Inflammatory macrophage treated with lipopolysaccharide for 4 hours (primary cell): Measurements from ENCODE around the gene HRK.
A peak's percentile ranks its signal among the peaks of the same experiment; 100 is the strongest.

Source experiments
- DNase-seq: peaks from one replicate; pipeline ENCODE4 v3.0.0-alpha.2; 2020

Gene HRK

DNA sequence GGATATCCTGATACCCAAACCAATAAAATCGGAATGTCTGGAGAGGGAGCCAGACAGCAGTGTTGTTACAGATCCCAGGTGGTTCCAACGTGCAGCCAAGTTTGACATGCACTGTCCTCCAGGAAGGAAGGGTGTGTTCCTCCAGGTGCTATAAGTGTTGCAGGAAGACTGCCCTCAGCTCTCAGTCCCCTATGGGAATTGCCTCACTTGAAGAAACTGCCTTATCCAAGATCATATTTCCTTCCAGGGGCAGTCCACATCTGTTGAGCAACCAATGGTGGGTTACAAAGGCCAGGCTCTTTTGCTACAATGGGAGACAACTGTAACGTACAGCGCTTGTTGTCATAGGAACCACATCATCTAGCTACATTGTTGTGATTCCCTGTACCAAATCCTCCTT, 16.2 kb upstream of the HRK start:
- no peak for DNase-seq

DNA sequence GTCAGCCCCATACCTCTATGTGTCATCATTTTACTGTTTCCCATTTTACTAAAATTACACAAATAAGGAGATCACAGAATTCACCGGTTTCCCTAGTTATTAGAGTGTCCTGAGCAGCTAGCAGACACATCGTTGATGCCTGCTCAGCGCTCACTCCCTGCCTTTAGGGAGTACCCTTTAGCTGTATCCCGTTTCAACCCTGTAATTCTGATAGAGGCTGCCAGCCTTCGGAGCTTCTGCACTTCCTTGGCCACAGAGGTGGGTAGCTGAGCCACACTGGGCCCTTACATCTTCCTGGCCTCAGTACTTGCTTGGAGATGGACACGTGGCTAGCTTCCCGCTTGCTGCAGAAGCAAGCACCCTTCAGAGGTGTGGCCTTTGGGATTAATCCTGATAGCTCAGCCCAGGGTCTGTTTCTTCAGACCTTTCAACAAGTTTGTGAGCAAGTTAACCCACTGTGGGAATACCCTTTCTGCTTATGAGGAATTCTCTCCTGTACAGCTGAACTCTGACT, 15.2 kb upstream of the HRK start:
- no peak for DNase-seq

DNA sequence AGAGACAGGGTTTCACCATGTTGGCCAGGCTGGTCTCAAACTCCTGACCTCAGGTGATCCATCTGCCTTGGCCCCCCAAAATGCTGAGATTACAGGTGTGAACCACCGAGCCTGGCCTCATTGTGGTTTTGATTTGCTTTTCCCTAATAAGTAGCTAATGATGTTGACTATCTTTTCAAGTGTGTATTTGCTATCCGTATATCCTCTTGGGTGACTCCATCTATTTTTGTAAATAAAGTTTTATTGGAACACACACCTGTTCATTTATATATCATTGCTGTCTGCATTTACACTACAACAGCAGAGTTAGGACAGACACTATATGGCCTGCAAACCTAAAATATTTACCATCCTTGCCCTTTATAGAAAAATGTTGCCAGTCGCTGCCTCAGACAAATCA, 13.7 kb upstream of the HRK start:
- no peak for DNase-seq

DNA sequence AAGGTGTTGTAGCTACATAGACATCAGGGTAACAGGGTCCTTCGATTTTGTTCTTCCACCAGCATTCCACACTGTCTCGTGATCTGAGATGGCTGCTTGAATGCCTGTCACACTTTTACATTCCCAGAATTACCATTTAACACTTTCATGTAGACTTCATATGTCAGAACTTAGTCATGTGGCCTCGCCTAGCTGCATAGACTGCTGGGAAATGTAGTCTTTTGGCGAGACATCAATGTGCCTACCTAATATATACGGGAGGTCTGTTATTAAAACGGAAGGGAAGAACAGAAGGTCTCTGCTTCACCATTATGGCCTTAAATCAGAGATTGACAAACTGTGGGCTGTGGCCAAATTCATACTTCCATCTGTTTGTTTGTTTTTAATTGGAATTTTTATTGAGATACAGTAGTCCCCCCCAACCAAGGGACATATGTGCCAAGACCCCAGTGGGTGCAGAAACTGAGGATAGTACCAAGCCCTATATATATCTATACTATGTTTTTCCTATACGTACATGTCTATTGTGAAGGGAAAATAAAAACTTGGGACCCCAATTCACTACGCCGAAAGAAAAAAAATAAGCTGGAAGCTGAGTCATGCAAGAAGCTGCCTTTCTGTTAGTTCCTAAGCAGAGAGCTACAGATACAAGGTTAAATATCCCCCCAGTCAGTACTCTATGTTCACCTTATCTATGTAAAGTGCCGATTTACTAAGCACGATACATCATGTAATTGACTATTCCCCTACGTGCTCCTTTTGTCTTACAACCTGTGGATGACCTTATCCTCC, 11.3 kb upstream of the HRK start:
- no peak for DNase-seq

DNA sequence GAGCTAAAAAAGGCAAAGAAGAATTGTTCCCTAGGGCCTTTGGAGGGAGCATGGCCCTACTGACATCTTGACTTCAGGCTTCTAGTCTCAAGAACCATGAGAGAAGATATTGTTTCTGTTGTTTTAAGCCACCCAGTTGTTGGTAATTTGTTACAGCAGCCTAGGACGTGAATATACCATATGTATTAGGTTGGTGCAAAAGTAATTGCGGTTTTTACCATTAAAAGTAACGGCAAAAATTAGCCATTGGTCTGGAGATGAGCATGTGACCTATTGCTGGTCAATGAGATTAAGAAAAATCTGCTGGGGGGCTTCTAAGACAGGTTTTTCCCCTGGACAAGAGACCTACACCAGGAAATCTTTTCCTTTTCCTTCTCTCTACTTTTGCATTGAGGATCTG, 9.8 kb upstream of the HRK start:
- DNase-seq, result no peak

DNA sequence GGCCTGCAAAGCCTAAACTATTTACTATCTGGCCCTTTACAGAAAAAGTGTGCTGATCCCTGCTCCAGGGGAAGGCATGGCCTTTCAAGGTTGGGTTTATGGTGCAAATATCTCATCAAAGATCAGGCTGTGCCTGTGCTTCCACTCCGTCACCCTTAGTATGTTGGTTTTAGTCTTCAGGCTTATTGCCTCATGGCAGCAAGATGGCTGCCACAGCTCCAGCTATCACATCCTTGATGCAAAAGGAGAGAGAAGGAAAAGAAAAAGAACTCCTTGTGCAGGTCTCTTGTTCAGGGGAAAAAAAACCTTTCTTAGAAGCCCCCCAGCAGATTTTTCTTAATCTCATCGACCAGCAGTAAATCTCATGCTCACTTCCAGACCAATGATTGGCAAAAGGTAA, 9.1 kb upstream of the HRK start:
- no peak for DNase-seq

DNA sequence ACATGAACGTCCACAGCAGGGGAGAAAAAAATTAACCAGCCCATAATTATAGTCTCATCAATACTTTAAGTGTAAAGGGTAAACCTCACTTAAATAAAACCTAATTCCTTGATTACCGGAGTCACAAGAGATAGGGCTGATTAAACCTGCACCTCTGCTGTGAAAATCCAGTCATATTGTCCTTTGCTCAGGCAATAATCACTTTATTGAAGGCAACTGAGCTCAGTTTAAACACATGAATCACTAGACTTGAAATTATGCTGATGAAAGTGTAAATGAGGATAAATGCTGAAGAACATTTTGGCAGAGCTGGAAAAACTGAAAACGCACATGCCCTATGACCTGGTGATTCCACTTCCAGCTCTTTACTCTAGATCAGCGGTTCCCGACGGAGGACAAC, 6.7 kb upstream of the HRK start:
- no peak for DNase-seq

DNA sequence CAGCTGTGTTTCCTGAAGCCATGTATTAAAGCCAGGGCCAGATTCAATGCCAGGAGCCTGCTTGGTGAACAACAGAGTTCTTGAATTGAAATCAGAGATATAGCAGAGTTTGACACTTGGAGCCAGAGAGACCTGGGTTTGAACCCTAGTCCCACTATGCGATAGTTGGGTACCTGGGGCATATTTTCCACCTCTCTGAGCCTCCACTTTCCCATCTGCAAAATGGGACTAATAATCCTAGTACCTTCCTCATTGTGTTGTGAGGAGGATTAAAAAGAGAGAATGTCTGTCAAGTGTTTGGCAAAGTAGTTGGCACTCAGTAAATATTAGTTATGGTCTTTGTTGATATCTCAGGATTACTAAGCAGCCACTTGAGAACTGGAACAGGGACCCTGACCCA, 6.0 kb upstream of the HRK start:
- no peak for DNase-seq

DNA sequence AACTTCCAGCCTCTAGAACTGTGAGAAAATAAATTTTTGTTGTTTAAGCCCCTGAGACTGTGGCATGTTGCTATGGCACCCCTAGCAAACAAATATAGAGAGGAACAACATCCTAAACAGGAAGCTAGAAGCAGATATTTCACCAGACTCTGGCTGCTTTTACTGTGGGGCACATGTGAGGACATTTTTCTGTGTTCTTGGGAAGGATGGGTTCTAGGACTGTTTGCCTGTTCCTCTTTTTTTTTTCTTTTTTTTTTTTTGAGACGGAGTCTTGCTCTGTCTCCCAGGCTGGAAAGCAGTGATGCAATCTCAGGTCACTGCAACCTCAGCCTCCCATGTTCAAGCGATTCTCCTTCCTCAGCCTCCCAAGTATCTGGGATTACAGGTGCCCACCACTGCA, 4.2 kb upstream of the HRK start:
- peak; percentile 79 for DNase-seq

DNA sequence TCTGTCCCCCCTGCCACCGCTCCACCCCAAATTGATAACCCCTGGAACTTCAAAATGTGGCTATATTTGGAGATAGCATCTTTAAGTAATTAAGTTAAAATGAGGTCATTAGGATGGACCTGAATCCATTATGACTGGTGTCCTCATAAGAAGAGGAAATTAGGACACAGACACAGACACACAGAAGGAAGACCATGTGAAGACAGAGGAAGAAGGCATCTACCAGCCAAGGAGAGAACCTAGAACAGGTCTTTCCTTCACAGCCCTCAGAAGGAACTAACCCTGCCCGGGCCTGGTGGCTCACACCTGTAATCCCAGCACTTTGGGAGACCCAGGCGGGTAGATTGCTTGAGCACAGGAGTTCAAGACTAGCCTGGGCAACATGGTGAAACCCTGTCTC, 3.6 kb upstream of the HRK start:
- DNase-seq, result peak; percentile 51

DNA sequence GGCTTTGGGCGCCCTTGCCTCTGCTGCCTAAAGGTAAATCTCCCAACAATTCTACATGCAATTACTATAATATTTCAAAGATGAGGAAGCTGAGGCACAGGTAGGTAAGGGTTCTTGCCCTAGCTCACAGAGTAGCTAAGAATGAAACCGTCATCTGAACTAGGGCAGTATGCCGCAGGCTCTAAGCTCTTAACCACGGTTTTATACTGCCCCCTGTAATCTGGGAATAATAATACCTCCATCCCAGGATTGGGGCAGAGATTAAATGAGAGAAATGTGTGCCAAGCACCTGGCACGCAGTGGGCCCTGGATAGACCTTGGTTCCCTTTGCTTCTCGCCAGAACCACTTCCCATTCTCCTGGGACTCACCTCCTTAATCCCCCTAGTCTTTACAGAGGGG, 1.5 kb upstream of the HRK start:
- DNase-seq, result no peak

DNA sequence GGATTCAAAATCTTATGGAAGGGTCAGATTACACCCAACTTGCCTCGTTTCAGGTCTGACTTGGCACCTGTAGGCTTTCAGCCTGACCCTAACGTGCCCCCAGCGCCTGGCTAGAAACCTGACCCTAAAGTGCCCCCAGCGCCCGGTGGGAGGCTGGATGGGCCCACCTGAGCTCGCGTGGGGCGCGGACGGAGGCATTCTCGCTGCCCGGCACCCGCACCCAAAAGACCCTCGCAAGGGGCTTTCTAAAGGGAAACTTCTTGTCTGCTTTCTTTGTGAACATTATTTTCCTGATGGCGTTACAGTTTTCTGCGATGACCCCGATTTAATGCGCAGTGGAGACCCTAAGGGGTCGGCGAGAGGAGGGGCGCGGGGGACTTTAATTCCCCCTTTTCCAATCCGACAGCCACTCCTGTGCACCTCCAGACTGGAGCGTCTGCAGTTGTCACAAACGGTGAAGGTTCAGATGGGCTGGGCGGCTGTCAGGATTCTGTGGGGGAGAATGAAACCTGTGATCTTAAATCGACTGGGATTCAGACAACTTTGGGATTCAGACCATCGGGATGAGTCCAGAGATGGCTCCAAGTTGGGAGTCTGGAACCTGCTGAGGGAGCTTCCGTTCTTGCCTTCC, 751 bp upstream of the HRK start:
- no peak for DNase-seq

DNA sequence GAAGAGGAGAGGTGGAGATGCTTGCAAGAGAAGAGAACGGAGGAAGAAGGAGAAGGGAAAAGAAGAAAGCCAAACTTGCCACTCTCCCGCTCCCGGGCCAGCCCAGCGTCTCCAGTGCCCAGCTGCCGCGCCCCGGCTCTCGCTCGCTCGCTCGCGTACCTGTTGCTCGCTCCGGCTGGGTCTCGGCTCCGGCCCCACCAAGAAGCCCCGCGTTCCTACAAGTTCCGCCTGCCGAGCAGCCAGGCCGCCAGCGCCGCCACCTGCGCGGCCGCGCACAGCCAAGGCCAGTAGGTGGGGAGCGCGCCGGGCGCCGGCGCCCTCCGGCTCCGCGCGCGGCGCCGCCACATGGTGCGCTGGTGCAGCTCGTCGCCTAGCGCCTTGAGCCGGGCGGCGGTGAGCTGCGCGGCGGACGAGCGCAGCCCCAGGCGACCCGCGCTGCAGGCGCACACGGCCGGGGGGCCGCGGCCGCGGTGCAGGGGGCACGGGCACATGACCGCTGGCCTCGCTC, 370 bp downstream of the HRK start:
- DNase-seq, result peak; percentile 23

DNA sequence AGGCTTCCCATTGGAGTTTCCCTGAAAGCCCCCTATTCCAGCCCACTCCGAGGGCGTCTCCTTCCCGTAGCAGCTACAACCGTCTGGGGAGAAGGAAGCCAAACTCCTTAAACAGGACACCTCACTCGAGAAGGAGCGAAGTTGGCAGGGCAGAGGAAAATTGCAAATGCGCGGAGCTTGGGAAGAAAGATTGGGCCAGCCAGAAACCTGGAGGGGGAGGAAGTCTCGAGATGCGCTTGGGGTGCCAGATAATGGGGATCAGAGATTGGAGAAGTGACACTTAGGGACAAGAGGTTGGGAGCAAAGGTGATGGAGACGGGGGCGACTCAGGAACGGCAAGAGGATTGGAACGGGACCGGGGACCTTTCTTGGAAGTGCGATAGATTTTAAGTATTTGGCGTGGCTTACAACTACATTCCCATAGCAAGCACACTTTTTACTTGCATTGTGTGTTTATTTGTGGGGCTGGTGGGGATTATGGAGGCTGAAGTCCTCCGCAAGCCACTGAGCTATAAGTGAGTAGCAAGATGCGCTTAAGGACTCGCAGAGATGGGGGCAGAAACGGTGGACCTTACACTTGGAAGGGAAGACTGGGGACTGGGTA, 926 bp downstream of the HRK start:
- DNase-seq, result no peak

DNA sequence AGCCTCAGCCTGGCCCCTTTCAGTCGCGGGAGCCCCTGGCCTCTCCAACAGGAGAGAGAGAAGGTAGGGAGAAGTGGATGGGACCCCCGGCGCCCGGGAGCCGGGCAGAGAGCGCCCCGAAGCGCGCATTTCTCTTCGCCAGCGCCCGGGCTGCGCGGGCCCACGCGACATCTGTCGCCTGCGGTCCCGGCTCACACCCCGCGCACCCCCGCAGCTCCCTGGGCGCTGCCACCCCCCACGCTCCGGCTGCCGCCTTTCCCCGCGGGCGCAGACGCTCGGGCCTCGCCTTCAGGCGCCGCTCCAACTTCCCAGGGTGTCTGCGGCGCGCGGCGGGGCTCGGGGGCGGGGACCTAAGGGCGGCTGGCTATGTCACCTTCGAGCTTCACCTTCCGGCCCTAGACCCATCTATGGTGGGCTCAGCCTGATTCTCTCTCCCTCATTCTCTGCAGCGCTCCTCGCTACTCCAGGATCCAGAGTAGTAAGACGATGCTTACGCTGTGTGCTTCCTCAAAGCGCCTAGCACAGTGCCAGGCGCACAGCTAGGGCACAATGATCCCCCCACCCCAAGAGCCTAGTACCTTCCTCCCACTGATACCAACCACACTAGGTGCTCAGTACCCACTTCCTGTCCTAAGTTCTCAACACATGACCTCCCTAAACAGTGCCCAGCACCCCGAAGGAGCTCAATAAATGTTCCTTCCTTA, 1.6 kb downstream of the HRK start:
- no peak for DNase-seq

DNA sequence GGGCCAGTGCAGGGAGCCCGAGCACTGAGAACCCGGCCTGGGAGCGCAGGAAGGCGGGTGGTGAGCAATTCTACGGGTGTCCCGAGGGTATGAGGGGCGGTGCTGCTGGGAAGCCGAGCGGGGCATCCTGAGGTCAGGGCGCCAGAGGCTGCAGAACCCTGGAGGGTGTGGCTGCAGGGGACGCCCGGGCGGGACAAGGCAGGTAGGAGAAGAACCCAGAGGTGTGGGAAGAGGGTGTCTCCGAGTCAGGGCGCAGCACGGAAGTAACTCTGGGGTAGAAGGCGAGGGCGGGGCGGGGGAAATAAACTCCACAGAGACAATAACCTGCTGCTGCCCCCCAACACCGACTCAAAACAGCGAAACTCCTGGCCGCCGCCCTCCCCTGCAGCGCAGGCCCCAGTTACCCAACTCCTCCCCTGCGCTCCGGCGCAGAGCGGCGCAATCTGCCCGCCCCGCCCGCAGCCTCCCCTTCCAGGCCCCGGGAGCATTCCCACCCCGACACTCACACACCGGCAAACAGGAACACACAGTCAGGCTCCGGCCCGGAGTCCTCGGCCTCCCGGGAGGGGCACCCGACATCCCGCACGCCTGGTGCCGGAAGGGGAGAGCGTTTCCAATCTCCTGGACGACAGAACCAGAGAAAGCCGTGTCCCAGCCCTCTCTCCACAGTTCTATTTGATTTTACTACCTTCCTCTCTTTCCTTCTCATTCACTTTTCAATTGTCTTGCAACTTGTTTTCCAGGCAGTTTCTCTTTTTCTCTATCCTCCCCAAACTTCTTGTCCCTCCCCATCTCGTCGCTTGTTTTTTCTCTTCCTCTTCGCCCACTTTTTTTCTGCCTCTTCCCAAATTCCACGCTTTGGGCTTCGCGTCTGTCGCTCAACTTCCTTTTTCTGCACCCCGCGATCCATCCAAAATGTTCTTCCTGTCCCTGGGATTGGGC, 2.4 kb downstream of the HRK start:
- DNase-seq, result peak; percentile 29

DNA sequence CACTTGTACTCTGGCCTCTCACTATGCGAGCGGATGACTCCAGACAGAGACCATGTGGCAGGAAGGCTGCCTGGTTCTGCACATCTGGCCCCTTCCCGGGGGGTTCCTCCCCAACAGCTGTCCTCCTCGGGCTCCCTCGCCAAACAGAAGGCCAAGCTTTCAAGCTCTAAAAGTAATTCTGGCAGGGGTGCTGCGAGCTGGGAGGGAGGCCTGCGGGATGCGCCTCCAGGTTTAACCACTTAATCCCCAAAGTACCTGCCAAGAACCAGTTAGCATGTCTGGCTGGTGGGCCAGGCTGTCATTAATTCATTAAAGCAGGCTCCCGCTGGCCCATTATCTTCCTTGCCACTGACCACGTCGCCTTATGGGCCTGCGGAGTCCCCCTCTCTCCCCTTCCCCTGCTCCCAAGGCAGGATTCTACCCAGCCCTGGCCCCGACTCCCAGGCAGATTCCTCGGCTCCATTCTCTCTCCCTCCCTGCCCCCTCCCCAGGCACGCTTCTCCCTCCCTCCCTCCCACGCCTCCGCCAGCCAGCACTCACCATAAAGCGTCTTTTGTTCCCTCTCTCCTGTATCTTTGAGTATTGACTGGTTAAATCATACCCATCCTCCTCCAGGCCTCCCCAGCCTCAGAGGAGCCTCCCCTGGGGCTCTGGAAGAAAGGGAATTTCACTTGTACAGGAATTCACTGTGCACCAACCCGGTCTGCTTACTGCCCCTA, 4.9 kb downstream of the HRK start:
- DNase-seq, result no peak

DNA sequence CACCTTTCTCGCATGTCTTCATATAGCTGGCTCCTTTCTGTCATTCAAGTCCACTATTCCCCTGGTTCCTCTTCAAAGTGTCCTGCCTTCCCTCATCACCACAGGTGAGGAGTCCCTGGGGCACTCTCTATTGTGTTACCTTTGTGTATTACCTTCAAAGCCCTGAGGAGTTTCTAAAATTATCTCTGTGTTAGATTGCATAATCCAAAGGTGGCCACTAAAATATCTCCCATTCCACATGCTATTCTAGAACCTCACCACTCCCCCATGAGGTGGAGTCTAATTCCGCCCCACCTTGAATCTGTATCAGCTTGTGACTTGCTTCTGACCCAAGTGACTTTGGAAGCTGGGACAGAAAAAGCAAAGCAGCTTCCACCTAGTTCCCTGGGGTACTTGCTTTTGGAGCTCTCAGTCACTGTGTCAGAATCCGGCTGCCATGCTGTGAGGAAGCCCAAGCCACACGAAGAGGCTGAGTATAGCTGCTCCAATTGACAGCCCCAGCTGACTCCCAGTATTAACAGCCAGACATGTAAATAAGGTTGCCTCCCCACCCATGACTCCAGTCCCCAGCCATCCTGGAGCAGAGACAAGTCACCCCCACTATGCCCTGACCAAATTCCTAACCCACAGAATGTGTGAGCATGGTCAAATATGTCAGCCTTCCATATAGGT, 6.8 kb downstream of the HRK start:
- DNase-seq, result no peak

DNA sequence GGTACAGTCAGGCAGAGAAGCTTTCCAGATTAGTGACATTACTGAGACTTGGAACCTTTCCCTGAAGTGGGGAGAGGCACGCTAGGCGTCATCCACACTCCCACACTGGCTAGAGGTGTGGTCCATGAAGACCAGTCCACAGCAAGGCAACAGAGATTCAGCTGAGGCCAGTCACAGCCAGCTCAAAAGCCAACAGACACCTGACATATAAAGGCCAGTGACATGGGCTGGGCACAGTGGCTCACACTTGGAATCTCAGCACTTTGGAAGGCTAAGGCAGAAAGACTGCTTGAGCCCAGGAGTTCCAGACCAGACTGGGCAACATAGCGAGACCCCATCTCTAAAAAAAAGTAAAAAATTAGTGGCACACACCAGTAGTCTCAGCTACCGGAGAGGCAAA, 10.9 kb downstream of the HRK start:
- DNase-seq, result no peak

DNA sequence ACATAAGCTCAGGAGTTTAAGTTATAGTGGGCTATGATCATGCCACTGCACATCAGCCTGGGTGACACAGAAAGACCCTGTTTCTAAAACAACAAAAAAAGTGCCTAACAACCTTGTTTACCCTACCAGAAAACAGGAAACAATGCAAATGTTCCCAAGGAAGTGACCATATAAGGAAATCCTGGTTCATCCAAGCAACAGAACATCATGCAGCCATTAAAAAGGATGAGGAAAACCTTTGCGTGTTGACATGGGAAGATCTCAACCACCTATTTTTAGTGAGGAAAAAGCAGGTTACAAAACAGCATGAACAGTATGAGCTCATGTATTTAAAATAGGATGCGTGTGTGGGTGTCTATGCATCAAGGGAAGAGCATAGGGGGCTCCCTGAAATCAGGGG, 13.7 kb downstream of the HRK start:
- no peak for DNase-seq
